HG02943 (cell line): ENCODE data around the gene IFNE.

Experiments used
- ATAC-seq: cut with Tn5 transposase; IDR thresholded peaks from one replicate; pipeline ENCODE4 v1.9.1; 2021; ENCODE audit warnings: mild to moderate bottlenecking, low read depth, moderate library complexity; ENCODE audit not compliant: unreplicated experiment

IFNE gene, protein sequence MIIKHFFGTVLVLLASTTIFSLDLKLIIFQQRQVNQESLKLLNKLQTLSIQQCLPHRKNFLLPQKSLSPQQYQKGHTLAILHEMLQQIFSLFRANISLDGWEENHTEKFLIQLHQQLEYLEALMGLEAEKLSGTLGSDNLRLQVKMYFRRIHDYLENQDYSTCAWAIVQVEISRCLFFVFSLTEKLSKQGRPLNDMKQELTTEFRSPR

DNA sequence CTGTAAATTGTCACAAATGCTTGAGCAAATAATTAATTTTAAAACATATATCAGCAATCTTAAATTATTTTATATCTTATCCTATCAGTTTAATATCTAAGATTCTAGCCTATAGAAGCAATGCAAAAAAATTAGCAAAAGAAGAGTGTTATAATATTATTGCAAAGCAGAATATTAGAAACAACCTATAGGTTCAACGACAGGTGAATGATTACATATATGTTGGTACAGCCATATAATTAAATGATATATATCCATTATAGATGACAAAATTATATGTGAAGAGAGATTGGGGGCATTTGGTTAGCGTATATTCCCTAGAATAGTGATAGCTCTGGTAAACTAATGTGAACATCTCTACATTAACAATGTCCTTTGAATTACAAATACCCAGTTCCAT is at the start of gene IFNE:
IFNE (minus strand) TSS at position 101 of the 400 bp plus-strand sequence. CDS start 619 bp downstream, outside the sequence.
- ATAC-seq = no peak

DNA sequence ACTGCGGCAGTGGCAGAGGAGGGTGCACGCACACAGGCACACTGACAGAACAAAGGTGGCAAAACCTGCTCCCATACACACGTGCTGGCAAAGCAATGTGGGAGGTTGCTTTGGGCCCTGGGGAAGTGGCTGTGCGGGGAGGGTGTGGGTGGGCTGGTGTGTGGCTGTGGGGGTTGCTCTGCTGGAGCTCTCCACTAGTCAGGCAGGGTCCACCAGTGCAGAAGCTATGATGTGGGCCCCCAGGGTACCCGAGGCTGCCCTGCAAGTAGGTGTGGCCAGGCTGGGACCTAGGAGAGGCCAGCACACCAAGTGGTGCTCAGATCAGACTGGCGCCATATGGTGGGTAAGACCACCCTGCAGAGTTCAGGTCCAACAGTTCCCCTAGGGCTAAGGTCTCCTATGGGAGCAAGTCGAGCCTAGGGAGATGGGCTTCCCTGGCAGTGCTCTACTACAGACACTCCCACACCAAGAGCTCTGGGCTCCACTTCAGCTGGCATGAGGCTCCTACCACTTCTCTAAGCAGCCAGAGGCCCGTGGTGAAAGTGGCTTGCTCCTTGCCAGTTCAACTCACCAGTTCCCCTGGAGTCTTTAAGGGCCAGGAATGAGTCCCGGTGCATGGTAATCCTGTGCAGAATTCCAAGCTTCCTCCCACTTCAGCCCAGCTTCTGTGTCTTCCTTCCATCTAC is 46.2 kb upstream of the IFNE start:
- no peak for ATAC-seq

DNA sequence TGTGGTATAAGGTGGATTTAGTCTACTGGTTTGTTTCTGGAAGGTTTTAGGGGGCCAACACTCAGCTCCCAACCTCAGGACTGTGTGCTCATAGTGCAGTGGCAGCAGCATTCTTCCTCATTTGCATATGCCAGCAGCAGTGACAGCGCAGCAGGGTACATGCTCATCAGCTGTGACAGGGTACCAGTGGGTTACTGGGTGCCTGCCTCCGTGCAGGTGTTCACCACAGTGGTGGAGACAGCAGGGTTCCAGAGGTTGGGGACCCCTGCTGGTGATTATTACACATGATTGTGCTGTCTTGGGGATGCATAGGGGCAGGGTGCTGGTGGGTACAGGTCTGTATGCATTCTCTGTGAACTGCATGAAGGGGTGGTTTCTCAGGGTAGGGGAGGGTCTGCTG is 45.5 kb upstream of the IFNE start:
- peak; percentile 62 for ATAC-seq

DNA sequence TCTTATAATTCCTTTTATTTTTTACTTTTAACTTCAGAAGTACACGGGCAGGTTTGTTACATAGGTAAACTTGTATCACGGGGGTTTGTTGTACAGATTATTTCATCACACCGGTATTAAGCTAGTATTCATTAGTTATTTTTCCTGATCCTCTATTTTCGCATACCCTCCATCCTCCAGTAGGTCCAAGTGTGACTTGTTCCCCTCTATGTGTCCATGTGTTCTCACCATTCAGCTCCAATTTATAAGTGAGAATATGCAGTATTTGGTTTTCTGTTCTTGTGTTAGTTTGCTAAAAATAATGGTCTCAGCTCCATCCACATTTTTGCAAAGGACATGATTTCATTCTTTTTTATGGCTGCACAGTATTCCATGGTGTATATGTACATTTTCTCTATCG is 43.1 kb upstream of the IFNE start:
- ATAC-seq = no peak

DNA sequence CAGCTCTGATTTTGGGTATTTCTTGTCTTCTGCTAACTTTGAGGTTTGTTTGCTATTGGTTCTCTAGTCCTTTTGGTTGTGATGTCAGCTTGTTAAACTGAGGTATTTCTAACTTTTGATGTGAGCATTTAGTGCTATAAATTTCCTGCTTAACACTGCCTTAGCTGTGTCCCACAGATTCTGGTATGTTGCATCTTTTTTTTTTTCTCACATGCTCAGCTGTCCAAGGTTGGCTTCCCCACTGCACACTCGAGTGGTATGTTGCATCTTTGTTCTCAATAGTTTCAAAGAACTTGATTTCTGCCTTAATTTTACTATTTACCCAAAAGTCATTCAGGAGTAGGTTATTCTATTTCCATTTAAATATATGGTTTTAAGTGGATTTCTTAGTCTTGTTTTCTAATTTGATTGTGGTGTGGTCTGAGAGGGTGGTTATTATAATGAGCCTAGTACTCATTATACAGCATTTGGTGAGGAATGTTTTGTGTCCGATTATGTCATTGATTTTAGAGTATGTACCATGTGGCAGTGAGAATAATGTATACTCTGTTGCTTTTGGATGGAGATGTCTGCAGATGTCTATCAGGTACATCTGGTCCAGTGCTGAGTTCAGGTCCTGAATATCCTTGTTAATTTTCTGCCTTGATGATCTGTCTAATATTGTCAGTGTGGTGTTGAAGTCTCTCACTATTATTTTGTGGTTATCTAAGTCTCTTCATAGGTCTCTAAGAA is 42.2 kb upstream of the IFNE start:
- no peak for ATAC-seq

DNA sequence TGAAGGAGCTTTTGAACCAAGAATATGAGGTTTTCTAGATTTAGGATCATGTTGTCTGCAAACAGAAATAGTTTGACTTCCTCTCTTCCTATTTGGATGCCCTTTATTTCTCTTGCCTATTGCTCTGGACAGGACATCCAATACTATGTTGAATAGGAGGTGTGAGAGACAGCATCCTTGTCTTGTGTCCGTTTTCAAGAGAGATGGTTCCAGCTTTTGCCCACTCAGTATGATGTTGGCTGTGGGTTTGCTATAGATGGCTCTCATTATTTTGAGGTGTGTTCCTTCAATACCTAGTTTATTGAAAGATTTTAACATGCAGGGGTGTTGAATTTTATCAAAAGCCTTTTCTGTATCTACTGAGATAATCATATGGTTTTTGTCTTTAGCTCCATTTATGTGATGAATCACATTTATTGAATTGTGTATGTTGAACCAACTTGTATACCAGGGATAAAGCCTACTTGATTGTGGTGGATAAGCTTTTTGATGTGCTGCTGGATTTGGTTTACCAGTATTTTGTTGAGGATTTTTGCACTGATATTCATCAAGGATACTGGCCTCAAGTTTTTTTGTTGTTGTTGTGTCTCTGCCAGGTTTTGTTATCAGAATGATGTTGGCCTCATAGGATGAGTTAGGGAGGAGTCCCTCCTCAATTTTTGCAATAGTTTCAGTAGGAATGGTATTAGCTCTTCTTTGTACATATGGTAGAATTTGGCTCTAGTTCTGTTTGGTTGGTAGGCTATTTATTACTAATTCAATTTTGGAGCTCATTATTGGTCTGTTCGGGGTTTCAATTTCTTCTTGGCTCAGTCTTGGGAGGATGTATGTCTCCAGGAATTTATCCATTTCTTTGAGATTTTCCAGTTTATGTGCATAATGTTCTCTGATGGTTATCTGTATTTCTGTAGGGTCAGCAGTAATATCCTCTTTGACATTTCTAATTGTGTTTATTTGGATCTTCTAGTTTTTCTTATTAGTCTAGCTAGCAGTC is 41.2 kb upstream of the IFNE start:
- no peak for ATAC-seq

DNA sequence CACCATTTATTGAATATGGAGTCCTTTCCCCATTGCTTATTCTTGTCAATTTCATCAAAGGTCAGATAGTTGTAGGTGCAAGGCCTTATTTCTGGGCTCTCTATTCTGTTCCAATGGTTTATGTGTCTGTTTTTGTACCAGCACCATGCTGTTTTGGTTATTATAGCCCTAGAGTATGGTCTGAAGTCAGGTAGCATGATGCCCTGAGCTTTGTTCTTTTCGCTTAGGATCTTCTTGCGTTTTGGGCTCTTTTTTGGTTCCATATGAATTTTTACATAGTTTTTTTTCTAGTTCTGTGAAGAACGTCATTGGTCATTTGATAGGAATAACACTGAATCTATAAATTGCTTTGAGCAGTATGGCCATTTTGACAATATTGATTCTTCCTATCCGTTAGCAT is 40.2 kb upstream of the IFNE start:
- no peak for ATAC-seq

DNA sequence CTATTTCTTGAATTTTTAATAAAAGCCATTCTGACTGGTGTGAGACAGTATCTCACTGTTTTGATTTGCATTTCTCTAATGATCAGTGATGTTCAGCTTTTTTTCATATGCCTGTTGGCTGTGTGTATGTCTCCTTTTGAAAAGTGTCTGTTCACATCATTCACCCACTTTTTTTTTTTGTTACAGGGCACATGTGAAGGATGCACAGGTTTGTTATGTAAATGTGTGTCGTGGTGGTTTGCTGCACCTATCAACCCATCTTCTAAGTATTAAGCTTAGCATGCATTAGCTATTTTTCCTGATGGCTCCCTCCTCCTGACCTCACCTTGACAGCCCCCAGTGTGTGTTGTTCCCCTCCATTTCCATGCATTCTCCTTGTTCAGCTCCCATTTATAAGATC is 39.3 kb upstream of the IFNE start:
- ATAC-seq = no peak

DNA sequence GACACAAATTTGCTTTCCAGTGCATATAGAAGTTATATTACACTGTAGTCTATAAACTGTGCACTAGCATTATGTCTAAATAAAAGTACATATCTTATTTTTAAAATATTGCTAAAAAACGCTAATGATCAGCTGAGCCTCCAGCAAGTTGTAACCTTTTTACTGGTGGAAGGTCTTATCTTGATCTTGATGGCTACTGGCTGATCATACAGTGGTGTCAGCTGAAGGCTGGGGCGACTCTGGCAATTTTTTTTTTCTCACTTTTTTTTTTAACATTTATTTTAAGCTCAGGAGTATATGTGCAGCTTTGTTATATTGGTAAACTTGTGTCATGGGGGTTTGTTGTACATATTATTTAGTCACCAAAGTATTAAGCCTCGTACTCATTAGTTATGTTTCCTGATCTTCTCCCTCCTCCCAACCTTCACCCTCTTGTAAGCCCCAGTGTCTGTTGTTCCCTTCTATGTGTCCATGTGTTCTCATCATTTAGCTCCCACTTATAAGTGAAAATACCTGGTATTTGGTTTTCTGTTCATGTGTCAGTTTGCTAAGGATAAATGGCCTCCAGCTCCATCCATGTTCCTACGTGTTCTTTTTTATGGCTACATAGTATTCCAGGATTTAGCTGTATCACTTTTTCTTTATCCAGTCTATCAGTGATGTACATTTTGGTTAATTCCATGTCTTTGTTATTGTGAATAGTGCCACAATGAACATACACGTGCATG is 38.6 kb upstream of the IFNE start:
- ATAC-seq = no peak

DNA sequence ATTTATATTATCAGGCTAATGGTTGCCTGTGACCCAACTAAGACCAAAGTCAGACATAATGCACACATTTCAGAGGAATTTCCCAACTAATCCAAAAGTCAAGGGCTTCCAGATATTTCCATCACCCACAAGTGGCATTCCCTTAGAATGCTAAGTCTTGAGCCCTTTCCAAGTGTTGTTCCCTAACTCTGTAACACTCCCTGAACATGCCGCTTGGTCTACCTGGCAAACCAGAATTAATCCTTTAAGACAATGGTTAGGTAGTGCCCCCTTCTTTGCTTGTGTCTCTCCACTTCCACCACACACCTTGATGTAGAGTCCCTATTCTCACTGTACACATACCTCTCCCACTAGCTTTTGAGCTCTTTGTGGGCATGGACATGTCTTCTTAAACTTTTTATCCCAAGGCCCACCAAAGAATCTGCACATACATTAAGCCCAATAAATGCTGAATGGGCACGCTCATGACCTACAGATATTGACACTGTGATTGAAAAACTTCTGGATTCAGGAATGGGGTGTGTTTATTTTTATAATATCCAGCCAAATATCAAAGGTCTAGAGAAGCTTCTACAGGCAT is 37.8 kb upstream of the IFNE start:
- no peak for ATAC-seq

DNA sequence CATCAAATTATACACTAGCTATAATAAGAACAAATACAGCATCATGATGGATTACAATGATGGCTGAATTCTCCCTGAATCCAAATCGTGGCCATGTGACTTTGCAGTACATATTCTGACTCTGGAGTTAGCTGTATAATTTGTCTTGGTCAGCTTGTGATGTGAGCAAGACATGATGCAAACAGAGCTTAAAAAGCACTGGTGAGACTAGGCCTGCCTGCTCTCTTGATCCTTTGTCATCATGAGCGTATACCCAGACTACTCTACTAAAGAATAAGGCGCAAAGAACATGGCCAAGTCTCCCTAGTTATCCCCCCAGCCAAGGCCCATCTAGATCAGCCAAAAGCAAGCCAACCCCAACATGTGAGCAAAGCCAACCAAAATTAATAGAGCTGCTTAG is 34.7 kb upstream of the IFNE start:
- no peak for ATAC-seq

DNA sequence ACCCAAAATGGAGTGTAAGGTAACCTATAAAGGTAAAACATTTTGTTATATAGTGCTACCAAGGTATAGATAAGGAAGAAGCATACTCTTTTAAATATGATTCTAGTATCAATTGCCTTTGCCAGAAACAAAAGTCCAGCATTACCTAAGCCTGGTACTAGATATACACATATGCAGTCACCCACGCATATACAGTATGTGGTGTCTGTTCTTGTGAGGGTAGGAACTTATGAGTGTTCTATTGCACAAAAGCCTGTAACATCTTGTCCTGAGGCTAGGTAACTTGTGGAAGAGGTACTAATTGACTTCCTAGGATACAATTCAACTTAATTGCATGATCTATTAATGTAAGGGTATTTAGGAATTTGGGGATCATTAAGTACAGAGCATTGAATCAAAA is 31.3 kb upstream of the IFNE start:
- no peak for ATAC-seq

DNA sequence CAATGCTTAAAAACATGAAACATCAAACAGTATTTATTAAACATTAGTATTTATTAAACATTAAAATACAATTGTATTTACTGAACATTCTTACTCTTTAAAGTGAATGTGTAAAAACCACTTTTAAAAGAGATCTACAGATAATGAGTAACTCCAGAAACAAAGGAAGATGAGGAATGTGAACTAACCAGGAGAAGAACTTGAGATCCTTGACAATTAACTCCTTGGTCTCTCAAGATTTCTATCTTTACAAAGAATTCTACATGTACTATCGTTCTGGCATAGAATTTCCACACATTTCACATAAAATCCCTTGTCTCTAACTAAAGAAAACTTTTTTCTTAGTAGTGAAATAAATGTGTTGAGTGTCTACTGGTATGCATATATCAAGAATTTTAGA is 28.7 kb upstream of the IFNE start:
- no peak for ATAC-seq

DNA sequence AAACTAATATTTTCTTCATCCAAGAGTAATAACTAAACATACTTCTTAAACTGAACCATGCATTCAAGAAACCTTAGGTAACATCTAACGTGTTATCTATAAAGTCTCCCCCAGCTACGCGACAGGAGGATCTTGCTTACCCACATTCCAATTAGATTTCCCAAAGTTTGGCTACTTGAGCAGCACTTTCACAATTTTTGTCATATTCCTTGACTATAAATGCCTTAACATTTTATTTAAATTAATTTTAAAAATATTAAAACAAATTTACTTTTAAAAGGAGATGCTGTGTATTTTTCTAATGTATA is 25.3 kb upstream of the IFNE start:
- no peak for ATAC-seq

DNA sequence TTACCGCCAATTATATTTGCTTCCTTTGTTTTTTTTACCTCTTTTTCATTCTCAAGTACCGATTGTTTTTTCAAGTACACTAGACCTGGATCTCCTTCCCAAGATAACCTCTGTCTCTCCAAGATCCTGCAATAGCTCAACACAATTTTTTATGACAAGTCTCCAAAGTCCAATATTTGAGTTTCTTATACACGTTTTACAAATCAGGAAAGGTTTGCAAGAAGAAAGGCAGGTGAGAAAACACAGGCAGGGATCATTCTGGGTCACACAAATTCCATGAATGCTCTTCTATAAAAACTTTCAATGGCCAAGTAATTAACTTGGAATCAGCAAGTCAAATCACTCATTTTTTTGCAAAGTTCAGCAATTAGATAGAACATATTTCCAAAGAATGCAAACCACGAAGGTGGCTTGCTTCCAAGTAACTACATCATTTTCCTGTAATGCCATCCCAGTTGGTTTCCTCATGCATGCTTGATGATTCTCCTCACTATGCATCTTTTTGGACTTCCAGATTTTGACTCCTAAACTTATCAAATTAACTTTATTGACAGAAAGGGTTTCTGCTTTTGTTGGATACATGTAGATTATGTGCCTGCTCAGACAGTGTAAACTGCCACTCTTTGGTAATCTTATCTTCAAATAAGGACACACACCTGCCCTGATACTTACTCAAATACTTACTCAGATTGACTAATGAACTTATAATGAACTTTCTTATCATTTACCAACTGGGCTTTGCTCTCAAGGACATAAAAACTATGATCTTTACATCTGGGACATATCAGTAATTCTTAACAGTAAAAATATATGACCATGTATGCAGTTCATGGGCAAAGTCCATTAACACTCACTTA is 24.7 kb upstream of the IFNE start:
- ATAC-seq = no peak

DNA sequence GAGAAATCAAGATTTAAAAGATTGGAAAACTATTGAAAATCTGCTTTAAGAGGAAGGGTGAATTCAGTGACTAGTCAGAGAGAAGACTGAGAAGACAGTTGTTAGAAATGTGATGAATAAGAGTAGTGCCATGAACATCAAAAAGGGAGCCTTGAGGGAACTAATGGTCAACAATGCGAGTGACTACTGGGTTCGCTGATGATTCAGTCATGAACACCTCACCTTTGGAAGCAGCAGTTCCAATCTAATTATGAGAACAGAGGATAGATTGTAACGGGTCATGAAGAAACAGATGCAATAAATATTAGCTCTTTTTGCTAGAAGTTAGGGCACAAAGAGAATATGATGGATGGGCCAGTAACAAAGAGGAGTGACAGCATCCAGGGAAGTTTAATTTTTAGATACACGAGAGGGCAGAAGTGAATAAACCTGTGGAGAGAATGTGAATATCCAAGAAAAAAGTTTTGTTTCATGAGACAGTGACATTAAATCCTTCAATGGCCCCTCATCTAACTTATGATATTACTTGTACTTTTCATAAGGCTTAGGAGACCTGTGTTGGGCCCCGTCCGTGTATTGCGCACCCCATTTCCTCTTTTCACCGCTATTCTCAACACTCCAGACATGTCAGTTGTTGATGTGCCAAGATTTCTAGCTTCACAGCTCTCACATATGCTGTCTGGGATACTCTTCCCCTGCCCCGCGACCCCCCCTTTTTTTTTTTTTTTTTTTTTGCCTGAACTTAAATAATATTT is 23.5 kb upstream of the IFNE start:
- no peak for ATAC-seq

DNA sequence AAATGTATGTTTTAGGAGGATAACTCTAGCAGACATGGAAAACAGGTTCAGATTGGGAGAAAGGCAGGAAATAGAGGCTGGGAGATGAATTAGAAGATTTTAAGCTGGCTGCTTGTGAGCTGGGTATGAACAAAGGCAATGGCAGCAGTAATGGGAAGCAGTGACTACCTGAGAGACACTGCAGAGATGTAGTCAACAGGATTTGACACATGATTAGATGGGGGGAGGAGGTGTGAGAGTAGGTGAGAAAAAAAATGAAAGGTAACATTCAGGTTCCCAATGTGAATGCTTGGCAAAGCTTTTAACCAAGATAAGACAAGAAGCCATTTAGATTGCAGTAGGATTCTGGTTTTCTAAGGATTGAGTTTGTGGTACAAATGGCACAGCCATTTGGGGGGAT is 22.8 kb upstream of the IFNE start:
- no peak for ATAC-seq

DNA sequence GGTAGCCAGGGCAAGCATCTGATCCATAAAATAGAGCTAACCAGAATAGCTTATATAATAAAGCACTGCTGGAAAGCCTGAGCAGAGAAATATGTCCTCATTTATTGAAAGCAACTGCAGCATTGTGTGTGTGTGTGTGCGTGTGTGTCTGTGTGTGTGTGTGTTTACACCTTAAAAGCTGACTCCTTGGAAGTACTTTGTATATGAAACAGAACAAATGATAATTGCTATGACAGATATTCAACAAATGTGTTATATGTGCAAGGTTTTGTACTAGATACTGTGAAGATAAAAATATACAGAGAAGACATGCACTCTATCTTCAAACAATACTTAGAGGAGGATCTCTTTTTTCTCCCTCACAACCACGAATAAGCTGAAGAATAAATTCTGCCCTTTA is 22.0 kb upstream of the IFNE start:
- no peak for ATAC-seq
